KOPT-K1 (cell line): ENCODE data around the gene IL36RN.

Experiments
- H3K27ac ChIP-seq: fragments of 200-600 bp; sonication (generic); 2 replicates; pipeline ENCODE4 v1.5.1; 2016; ENCODE audit warnings: antibody characterized with exemption, mild to moderate bottlenecking, low read depth, low read length; ENCODE audit not compliant: poor library complexity, severe bottlenecking
- H3K36me3 ChIP-seq: fragments of 200-600 bp; sonication (generic); 2 replicates; pipeline ENCODE4 v1.5.1; 2017; ENCODE audit warnings: antibody characterized with exemption, mild to moderate bottlenecking, low read length, moderate library complexity; ENCODE audit not compliant: insufficient read depth
- H3K9me3 ChIP-seq: fragments of 200-600 bp; sonication (generic); 2 replicates; pipeline ENCODE4 v1.5.1; 2017; ENCODE audit warnings: antibody characterized with exemption, low read length, mild to moderate bottlenecking; ENCODE audit not compliant: insufficient read depth, poor library complexity, severe bottlenecking

IL36RN gene

DNA sequence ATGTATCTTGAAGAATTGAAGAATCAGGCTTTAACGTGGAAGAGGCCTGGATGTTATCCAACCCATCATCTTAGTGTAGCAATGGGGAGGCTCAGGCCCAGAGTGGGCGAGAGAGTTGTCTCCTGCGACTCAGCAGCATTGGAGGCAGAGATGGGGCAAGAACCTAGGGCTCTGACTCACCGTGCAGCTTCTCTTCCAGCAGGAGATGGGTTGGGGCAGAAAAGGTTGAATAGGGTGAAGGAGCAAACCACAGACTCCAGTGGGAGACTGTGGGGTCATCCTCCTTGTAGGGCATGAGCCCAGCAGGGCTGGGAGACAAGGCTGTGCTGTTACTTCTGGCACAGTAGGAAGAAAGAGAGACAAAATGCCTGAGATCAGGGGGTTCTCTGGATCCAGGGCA is 1.4 kb downstream of the IL36RN start:
- no peak overlapping the region for H3K27ac ChIP-seq
- H3K36me3 ChIP-seq = no peaks in the 10 kb centered on the region
- peaks cover 20% of the 10 kb centered on the region for H3K9me3 ChIP-seq

DNA sequence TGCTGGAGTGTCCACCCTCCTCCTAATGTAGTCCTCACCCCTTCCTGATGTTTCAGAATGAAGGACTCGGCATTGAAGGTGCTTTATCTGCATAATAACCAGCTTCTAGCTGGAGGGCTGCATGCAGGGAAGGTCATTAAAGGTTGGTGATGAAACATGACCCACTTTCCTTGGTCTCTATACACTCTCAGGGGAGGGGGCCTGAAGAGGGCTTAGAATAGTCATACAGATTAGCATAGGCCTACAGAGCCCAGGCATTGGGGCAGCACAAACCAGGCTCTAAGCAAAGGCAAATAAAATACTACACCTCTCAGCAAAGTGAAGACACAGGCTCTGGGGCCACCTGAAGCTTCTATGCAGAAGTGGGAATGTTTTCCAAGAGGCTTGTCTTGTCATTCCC is 1.8 kb downstream of the IL36RN start:
- Histone ChIP-seq H3K27ac (no peak overlapping the region), H3K9me3 (peaks cover 20% of the 10 kb centered on the region), H3K36me3 (no peaks in the 10 kb centered on the region)

GRCh38 chr2:113061241-113061640 is 2.2 kb downstream of the IL36RN start:
- Histone ChIP-seq H3K36me3 (no peaks in the 10 kb centered on the region), H3K9me3 (peaks cover 16% of the 10 kb centered on the region)

DNA sequence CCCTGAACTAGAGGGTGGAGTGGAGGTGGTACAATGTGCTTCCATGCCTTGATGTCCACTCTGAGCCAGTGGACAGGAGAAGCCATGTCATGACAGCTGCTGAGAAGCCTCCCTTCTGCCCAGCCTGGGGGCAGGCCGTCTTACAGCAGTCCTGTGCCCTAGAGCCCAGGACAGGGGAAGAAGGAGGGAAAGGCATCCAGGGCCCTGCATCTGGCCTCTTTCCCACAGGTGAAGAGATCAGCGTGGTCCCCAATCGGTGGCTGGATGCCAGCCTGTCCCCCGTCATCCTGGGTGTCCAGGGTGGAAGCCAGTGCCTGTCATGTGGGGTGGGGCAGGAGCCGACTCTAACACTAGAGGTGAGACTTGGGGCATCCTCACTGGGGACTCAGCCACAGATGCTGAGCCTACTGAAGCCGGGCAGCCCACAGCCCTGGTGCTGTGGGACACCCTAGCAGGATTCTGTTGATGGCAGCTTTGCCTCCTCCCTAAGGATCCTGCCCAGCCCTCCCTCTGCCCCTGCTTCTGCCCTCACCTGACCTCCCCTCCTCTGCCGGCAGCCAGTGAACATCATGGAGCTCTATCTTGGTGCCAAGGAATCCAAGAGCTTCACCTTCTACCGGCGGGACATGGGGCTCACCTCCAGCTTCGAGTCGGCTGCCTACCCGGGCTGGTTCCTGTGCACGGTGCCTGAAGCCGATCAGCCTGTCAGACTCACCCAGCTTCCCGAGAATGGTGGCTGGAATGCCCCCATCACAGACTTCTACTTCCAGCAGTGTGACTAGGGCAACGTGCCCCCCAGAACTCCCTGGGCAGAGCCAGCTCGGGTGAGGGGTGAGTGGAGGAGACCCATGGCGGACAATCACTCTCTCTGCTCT is 3.1 kb downstream of the IL36RN start:
- Histone ChIP-seq H3K27ac (no peak overlapping the region), H3K9me3 (peaks cover 12% of the 10 kb centered on the region), H3K36me3 (no peaks in the 10 kb centered on the region)

More at GRCh38 chr2:113061241-113061640, 2.2 kb downstream of the IL36RN start:
- no peak overlapping the region for H3K27ac ChIP-seq

DNA sequence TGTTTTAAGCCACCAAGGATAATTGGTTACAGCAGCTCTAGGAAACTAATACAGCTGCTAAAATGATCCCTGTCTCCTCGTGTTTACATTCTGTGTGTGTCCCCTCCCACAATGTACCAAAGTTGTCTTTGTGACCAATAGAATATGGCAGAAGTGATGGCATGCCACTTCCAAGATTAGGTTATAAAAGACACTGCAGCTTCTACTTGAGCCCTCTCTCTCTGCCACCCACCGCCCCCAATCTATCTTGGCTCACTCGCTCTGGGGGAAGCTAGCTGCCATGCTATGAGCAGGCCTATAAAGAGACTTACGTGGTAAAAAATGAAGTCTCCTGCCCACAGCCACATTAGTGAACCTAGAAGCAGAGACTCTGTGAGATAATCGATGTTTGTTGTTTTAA is 5.3 kb downstream of the IL36RN start:
- Histone ChIP-seq H3K9me3 (peaks cover 12% of the 10 kb centered on the region), H3K36me3 (no peaks in the 10 kb centered on the region), H3K27ac (no peak overlapping the region)

DNA sequence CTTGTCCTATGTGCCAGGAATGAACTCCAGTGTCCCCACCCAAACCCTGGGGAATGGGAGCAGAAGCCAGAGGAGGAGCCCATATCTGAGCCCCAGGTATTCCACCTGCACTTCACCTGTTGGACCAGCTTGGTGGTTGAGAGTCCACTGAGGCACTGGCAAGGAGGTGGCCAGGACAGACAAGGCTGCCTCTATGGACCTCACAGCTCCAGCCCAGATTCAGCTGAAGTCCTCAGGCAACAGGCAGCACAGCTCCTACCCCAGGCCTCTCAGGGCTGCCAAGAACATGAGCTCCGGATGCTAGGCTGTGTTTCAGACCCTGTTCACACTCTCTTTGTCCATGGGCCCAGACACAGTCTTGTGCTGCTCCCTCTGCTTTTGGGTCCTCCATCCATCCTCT is 5.9 kb downstream of the IL36RN start:
- Histone ChIP-seq H3K9me3 (peaks cover 12% of the 10 kb centered on the region), H3K36me3 (no peaks in the 10 kb centered on the region)

DNA sequence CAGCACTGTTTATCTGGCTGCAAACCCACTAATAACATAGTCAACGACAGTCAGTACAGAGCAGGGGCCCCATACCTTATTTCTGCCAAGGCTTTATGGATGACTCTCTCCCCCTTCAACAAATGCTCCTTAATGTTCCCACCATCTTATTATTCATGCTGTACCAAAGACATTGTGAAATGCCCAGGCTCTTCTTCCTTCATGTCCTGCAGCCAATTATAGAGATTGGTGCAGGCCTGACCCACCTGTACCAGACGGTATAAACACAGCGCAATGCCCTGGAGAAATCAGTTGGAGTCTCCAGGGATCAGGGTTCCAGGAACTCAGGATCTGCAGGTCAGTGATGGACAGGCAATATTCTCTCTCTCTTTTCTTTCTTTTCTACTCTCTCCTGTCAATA is 8.7 kb downstream of the IL36RN start, which contains the start of gene IL1F10:
Gene IL1F10 (plus strand): TSS at position 290 of the 400 bp plus-strand sequence. CDS start 4,769 bp downstream, outside the sequence.
- H3K27ac ChIP-seq = no peak within 1 kb of the TSS
- no peaks in the 10 kb centered on the region for H3K36me3 ChIP-seq
- H3K9me3 ChIP-seq = peaks cover 12% of the 10 kb centered on the region

More for the DNA sequence above, 5.9 kb downstream of the IL36RN start:
- no peak overlapping the region for H3K27ac ChIP-seq

DNA sequence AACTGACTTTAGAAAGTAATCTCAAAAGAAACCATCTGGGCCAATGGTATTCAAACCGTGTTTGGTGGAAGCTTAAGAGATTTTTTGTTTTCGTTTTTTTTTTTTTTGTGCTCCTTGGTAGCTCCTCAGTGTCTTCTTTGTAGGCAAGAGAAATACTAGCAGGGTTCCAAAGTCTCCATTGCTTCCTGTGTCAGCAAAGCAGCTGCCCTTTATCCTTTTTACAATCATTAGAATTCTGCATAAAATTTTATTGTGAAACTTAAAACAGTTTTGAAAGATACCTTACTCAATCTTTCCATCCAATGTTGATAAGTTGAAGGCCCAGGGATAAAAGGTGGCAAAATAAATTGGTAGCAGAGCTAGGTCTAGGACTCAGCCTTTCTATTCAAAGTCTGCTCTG is 9.3 kb downstream of the IL36RN start:
- Histone ChIP-seq H3K36me3 (no peaks in the 10 kb centered on the region), H3K9me3 (peaks cover 12% of the 10 kb centered on the region), H3K27ac (no peak overlapping the region)

DNA sequence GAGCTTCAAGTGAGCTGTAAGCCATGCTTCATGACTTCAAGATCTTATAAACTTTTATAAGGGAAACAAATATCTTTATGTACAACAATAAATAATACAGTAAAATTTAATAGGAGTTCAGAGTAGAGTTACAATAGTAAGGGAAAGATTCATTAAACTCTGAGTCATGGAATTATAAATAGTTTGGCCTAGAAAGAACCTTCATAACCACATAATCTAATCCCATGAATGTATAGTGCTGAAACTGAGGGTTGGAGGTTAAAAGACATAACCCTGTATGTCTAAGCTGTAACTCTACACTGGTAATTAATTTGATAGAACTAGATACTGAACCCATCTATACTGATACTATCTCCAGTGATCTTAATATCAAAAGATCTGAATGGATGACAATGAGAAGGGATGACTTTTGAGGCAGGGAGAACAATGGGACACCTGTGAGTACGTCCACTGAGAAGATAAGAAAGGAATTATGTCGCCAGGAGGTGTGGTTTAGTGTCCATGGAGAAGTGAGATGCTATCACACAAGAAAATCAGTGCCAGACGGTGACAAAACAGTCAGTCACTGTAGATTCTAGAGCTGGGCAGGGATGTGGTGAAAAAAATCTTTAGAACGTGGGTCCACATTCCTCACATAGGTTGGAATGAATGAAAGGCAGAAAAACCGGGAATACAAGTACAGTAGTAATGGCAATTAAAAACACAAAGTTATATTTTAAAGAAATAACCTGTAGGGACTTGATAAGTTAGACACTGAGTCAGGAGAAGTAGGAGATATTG is 9.9 kb downstream of the IL36RN start:
- H3K27ac ChIP-seq = no peak overlapping the region

DNA sequence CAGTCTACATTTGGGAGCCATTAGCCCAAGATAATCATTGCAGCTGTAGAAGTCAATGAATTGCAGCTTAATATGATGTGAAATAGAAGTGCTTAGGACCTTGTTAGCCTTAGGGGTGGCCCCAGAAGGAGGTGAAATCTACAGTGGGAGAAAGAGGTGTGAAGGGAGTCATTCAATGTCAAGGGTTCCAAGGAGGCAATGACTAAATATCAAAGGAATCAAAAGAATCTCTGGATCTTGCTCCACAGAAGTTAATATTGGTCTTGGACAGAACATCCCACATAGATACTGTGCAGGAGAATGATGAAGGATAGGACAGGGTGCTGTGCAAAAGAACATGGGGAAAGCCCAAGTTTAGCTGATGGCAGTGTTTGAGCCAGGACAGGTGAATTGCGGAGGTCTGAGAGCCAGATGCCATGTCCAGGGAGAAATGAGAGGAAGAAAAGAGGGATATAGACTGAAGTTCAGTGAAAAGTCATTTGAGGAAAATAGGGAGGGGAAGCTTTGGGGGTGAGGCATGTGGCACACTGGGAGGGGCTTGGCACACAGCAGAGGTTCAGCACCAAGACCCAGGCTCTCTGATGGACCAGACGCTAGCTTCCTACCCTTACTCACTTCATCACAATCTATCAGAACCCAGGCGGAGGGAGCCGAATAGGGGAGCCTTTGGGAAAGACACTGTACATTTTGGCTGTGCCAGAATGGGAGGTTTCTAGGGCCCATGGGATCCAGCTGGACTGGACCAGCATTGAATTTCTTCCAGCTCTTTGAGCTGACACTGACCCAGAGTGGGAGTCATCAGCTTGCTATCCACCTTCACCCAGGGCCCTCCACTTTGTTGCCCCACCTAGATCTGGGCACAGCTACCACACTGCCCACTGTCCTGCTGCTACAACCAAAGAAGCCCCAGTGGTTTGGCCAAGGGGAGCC is 10.9 kb downstream of the IL36RN start:
- H3K36me3 ChIP-seq = no peaks in the 10 kb centered on the region
- no peak overlapping the region for H3K27ac ChIP-seq
- H3K9me3 ChIP-seq = peaks cover 9% of the 10 kb centered on the region

More for the DNA sequence above, 9.9 kb downstream of the IL36RN start:
- H3K9me3 ChIP-seq = peaks cover 12% of the 10 kb centered on the region
- H3K36me3 ChIP-seq = no peaks in the 10 kb centered on the region

GRCh38 chr2:113070606-113070975 is 11.6 kb downstream of the IL36RN start:
- no peaks in the 10 kb centered on the region for H3K36me3 ChIP-seq
- peaks cover 2% of the 10 kb centered on the region for H3K9me3 ChIP-seq
- H3K27ac ChIP-seq = no peak overlapping the region

DNA sequence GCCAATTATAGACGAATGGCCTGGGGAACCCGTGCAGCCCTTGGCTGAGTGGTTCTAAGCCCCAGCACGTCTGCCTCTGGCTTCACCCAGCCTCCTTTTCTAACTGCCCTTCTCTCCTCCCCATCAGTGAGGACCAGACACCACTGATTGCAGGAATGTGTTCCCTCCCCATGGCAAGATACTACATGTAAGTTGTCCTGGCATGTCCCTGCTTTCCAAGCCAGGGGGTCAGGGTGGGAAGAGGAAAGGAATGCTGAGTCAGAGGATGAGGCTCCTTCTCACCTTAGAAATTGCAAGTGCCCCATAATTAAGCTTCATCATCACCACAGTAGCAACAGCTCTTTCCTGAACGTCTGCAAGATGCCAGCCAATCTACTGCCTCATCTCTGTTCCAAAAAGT is 13.6 kb downstream of the IL36RN start:
- Histone ChIP-seq H3K9me3 (no peaks in the 10 kb centered on the region), H3K27ac (no peak overlapping the region), H3K36me3 (no peaks in the 10 kb centered on the region)

- Histone ChIP-seq H3K27ac (no peak overlapping the region), H3K9me3 (no peaks in the 10 kb centered on the region), H3K36me3 (no peaks in the 10 kb centered on the region)
Measured at GRCh38 chr2:113073325-113073834, 14.4 kb downstream of the IL36RN start.

- Histone ChIP-seq H3K27ac (no peak overlapping the region), H3K36me3 (no peaks in the 10 kb centered on the region), H3K9me3 (no peaks in the 10 kb centered on the region)
Measured at GRCh38 chr2:113075030-113075429, 16.0 kb downstream of the IL36RN start.
